GM20000 (cell line): ENCODE data around the gene SGPP2.

ENCODE experiments used
- DNase-seq: peaks from one replicate; pipeline ENCODE4 v3.0.0; 2012; ENCODE audit warnings: low spot score
- CTCF ChIP-seq: IDR thresholded peaks from 2 replicates; pipeline ENCODE4 v1.5.1; 2012; ENCODE audit warnings: mild to moderate bottlenecking, control low read depth; ENCODE audit errors: extremely low read depth, missing control alignments

Gene SGPP2

GRCh38 chr2:222532315-222532714 is 108.0 kb downstream of the SGPP2 start:
- no peak for DNase-seq
- no peak for TF ChIP-seq CTCF

GRCh38 chr2:222535477-222535876 is 111.1 kb downstream of the SGPP2 start:
- DNase-seq = no peak
- no peak for TF ChIP-seq CTCF

- no peak for DNase-seq
- TF ChIP-seq CTCF = no peak
Measured at GRCh38 chr2:222538535-222538934, 114.2 kb downstream of the SGPP2 start.

- DNase-seq = no peak
- no peak for TF ChIP-seq CTCF
Measured at GRCh38 chr2:222544661-222545060, 120.3 kb downstream of the SGPP2 start.

GRCh38 chr2:222545823-222546795 is 121.8 kb downstream of the SGPP2 start:
- no peak for DNase-seq
- no peak for TF ChIP-seq CTCF

GRCh38 chr2:222547083-222547482 is 122.7 kb downstream of the SGPP2 start:
- DNase-seq = no peak
- TF ChIP-seq CTCF = no peak

- no peak for DNase-seq
- no peak for TF ChIP-seq CTCF
Measured at GRCh38 chr2:222548992-222549391, 124.6 kb downstream of the SGPP2 start.
